PFSK-1 (cell line): ENCODE results near the gene MAD1L1.

Source experiments
- FOXP2 ChIP-seq: optimal IDR thresholded peaks from 2 replicates; pipeline ENCODE3; 2011; ENCODE audit warnings: borderline replicate concordance, control low read depth, inconsistent platforms; ENCODE audit not compliant: insufficient read depth; ENCODE audit errors: extremely low read length, extremely low read depth
- POLR2AphosphoS5 ChIP-seq: IDR thresholded peaks from 2 replicates; pipeline ENCODE4 v1.6.1; 2012; ENCODE audit warnings: low read depth, mild to moderate bottlenecking, control low read depth, low read length, moderate library complexity
- REST ChIP-seq, 2 experiments: IDR thresholded peaks; 2 replicates each; pipeline versions ENCODE4 v1.6.1 to v1.8.0; 2011 to 2012; ENCODE audit warnings: low read depth in 2 of 2, low read length in 2 of 2, control low read depth in 1 of 2, inconsistent platforms in 1 of 2, mild to moderate bottlenecking in 1 of 2, moderate library complexity in 1 of 2; ENCODE audit not compliant: insufficient read depth in 1 of 2
- SIN3A ChIP-seq: IDR thresholded peaks from 2 replicates; pipeline ENCODE4 v1.6.1; 2012; ENCODE audit warnings: mild to moderate bottlenecking, low read length, moderate library complexity, borderline replicate concordance; ENCODE audit not compliant: insufficient read depth
- TAF1 ChIP-seq: IDR thresholded peaks from 2 replicates; pipeline ENCODE4 v1.6.1; 2012; ENCODE audit warnings: low read length, control low read depth, borderline replicate concordance; ENCODE audit not compliant: insufficient read depth

Gene MAD1L1

GRCh38 chr7:2151801-2152612, 80.7 kb downstream of the MAD1L1 start:
- TF ChIP-seq SIN3A, result no peak
- no peak for TF ChIP-seq REST (IDR thresholded peaks at IDR 0.05; ENCODE audit: insufficient read depth in 1 of 2, low read depth in 2 of 2, low read length in 2 of 2)
- TF ChIP-seq TAF1, result no peak
- TF ChIP-seq POLR2AphosphoS5, result no peak
- no peak for TF ChIP-seq FOXP2

- TF ChIP-seq FOXP2, result no peak
- TF ChIP-seq SIN3A, result no peak
- TF ChIP-seq POLR2AphosphoS5, result no peak
- TF ChIP-seq REST (IDR thresholded peaks at IDR 0.05; ENCODE audit: insufficient read depth in 1 of 2, low read depth in 2 of 2, low read length in 2 of 2), result no peak
- TF ChIP-seq TAF1, result no peak
These were observed 81.5 kb downstream of the MAD1L1 start for GRCh38 chr7:2151237-2151636.

GRCh38 chr7:2150445-2150815, 82.3 kb downstream of the MAD1L1 start:
- TF ChIP-seq POLR2AphosphoS5 (no peak), FOXP2 (no peak), TAF1 (no peak), SIN3A (no peak), REST (IDR thresholded peaks at IDR 0.05; ENCODE audit: insufficient read depth in 1 of 2, low read depth in 2 of 2, low read length in 2 of 2) (no peak)

- no peak for TF ChIP-seq POLR2AphosphoS5
- no peak for TF ChIP-seq TAF1
- TF ChIP-seq SIN3A, result no peak
- TF ChIP-seq REST (IDR thresholded peaks at IDR 0.05; ENCODE audit: insufficient read depth in 1 of 2, low read depth in 2 of 2, low read length in 2 of 2), result no peak
- no peak for TF ChIP-seq FOXP2
These were observed 82.9 kb downstream of the MAD1L1 start for GRCh38 chr7:2149672-2150444.
